Frontal cortex (tissue), 4 donors: Measurements from ENCODE around the gene ENTREP1. TPM values are rescaled to one million over a fixed set of nuclear protein-coding genes. Genes with fewer than 3 reads are reported as not detected.
A peak's percentile ranks its signal among the peaks of the same experiment; 100 is the strongest.

Source experiments
- DNase-seq, 2 donors: peaks; one replicate each; pipeline ENCODE4 v3.0.0; 2012; ENCODE audit warnings: low spot score in 2 of 2
- FAIRE-seq: peaks from 2 replicates; lab custom pipeline; 2012; peaks lifted over from hg19 to GRCh38; lab: Jason Lieb, UNC
- total RNA-seq: library from RNA; depleted of rRNA; stranded (reverse); fragments of >200 nt; gene quantifications from one replicate; pipeline ENCODE4 v1.2.3, GENCODE V29; 2014
- donor health status: control.
- donor health status: control.
- donor health status: control.

Gene ENTREP1
- total RNA-seq, 1 donor from 2014 or later: 0.82 TPM

DNA sequence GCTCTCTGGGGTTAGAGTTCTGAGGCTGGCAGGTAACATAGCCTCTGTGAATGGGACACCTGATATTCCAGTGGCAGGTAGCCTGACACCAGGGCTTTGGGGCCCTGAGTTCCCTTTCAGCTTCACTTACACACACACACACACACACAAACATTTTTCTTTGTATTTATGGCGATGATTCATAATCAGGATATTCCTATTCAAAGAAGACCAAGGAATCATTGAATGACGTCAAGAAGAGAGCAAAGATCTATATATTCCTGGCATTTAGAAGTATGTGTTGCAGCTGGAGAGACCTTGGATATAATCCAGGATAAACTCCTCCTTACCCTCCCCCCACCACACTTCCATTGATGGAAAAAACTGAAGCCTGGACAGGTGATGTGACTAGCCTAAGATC lies 7.9 kb upstream of the ENTREP1 start:
- FAIRE-seq (no peak), DNase-seq (no peak)

DNA sequence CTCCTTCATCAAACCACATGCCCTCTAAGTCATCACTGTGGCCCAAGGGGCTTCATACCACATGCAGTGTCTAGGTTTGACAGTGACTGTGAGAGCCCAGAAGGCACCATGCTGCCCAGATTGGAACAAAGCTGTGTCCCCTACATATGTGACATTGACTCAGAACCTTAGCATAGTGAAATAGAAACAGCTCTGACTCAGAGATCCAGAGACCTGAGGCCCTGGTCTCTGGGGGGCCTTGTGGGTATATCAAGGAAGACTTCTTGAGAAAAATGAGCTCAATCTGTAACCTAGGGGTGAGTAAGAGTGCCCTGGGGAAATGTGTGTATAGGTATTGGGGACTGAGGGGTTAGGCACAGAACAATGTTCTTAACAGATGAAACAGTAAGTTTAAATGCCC lies 7.1 kb upstream of the ENTREP1 start:
- FAIRE-seq: no peak
- no peak for DNase-seq

DNA sequence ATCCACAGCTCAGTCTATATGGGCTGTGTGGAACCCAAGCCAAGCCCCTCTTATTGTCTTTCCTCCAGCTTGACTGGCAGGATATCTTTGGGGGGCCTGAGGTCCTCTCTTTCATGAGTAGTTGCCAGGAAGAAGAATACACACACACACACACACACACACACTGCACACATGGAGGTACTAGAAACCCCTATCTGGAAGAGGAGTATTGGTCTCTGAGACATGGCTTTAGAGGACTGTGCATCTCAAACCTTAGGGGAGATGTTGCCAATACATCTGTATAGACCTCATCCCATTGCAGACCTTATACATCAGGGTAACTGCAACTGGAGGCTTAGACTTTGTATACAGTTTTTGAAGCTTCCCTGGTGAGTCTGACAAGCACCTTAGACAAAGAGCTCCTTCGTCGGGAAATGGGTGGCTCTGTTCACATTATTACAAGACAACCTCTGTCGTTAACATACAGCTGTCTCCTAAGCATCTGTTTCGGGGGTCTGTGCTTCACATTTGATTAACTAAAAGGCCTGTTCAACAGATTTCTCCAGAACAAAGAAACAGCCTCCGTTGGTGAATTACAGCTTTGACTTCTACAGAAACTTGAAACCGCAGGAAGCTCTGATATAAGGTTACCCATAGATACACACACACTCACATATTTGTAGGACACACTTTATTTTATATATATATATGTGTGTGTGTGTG lies 5.5 kb upstream of the ENTREP1 start:
- no peak for DNase-seq
- FAIRE-seq: no peak

DNA sequence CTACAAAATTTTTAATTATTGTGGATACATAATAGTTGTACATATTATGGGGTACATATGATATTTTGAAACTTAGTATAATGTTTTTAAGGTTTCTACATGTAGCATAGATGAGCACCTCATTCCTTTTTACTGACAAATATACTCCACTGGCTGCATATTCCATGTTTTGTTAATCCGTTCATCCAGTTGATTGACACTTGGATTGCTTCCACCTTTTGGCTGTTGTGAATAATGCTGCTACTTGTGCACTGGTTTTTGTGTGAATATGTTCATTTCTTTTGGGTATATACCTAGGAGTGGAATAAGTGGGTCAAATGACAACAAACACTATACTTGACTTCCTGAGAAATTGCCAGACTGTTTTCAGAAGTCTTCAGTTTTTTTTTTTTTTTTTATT lies 2.8 kb upstream of the ENTREP1 start:
- FAIRE-seq (no peak), DNase-seq (no peak)

DNA sequence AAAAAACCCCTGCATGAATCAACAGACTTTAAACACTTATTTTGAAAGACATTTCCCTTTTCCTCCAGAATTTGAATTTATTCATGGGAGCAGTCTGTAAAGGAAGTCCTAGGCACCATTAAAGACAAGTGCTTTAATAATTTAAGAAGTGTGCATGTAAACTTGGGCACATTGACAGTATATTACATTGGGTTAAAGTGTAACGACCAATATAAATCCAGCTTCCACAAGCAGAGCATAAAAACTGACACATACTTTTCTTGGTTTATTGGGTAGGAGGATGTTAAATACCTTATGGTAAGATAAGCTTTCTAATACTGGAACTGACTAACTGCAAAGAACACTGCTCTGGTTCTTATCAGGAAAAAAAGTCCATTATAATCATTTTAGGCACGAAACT lies 1.2 kb upstream of the ENTREP1 start:
- DNase-seq (no peak), FAIRE-seq (no peak)

DNA sequence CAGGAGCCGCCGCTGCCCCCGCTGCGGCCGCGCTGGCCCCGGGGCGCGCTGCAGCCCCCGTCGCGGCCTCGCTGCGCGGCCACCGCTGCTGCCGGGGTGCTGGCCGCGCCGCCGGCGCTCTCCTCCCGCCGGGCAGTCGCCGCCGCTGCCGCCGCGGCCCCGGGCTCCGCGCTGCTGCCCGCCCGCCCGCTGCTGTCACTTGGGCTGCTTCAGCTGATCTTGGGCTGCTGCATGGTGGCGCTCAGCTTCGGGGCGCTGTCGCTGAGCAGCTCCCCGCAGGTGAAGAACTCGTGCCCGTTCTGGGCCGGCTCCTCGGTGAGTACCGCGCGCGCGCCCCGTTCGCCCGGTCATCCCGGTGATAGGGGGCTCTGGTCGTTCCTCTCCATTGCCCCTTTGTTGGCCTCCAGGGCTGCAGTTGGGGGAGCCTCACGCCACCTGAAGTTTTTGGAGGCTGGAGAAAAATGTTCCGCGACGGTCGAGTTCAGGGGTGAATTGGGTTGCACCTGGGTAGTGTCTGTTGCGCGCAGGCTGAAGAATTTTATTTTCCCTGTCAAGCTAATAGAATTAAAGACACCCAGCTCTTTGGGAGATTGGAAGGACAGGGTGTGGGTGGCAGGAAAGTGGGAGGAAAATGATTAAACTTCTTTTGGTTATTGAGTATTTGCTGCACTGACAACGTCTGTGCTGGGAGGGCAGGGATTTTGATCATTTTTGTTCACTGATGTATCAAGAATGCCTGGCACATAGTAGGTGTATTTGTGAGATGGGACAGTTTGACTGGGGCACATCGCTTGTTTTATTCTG lies 596 bp downstream of the ENTREP1 start:
- DNase-seq (peak in 1 of 2 donors; percentile 39), FAIRE-seq (no peak)

DNA sequence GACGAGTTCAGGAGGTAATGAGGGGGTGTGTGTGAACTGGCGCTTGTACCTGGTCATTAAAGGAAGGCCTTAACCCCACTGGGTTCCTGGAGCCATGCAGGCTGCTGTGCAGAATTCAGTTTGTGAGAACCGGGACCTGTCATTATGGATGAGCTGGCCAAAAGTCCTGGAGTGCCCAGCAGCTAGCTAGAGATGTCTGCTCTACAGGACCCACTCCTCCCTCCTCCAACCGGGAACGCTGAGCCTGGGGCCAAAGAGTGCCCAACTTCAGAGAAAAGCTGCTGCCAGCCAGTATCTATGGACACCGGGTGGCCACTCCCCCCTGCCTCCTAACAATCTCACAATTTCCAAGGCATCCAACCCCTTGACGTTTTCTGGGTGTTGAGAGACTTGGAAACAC lies 1.2 kb downstream of the ENTREP1 start:
- DNase-seq (no peak), FAIRE-seq (no peak)

DNA sequence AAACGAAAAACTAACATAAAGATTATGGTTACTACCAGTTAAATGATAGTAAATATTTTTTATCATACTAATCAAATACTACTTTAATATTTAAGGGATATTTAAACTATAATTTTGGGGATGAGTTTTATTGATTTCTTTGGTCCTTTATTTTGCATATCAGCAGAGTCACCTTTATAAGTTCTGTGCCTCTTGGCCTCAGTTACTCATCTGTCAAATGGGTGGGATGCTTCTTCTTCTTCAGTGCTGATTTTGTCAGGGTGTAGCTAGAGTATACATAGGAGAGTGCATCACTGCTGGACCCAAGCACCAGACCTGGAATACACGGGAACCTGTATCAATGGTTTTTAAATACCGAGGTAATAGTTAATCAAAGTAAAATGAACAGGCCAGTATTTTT lies 5.6 kb downstream of the ENTREP1 start:
- no peak for DNase-seq
- no peak for FAIRE-seq

DNA sequence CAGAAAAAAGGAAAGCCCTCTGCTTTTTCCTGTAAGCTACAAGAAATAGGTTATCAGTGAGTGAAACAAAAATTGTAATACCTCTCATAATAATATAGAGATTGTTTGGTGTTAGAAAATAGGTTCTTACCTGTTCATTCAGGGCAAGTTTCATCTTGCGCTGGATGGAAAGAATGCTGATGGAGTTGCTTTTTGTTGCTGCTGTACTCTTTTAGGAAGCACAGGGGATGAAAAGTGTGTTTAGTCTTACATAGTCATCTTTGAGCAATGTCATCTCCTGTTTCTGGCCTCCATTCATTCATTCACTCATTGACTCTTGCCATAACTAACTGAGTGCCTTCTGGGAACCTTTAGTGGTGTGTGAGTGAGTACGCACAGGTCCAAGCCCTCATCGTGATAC lies 6.4 kb downstream of the ENTREP1 start:
- no peak for DNase-seq
- no peak for FAIRE-seq

DNA sequence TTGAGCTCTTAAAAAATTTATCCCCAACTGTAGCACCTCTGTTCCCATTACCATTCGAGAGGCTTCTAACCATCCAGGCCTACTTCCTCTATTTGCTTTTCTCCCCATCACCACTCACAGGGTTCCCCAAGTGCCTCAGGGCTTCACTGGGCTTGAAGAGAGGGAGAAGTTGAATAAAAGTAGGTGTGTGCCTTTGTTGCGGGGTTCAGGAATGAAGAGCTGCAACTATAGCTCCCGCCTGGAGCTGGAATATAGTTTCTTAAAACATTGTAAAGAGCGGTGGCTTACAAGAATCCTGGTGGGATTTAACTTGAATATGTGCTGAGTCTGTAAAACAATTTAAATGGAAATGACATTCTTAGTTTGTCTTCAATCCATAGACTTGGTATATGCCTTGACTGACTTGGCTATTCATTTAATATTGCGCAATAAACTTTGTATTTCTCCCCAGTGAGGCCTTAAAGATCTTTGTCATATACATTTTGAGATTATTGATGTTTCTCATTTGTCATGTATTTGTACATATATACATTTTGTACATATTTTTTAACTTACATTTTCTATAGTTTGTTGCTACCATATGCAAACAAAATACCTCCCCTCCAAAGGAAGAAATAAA lies 7.2 kb downstream of the ENTREP1 start:
- DNase-seq: no peak
- no peak for FAIRE-seq

DNA sequence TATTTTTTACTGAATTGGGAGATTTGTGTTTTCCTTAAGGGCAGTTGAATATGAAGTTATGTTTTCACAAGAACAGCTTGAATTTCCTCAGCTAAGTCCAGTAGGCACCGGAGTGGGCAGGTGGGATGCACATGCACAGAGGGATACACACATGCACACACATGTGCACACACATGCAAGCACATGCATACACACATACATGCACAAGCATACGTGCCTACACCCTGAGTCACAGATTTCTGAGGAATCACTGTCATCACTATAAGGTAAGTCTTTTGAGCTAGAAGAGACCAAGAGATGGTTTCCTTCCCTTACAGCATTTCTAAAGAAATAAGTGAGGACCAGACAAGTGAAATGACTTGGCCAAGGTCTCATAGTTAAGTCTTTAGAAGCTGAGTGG lies 8.7 kb downstream of the ENTREP1 start:
- DNase-seq (no peak), FAIRE-seq (no peak)

DNA sequence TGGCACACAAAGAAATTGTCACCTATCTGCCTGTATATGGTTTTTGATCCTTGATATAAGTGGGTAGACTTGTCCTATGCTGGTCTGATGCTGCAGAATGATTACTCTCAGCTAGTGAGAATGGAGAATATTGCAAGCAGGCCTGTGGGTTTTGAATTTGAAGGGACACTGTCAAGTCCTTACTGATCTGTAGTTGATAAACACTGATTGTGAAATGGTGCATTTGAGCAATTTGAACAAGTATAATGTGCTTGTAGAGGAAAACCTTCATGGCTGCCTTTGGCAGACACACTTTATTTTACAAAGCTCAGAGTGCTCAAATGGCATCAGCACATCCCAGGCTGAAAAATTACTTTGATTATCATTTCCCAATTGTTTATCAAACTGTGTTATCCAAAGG lies 9.3 kb downstream of the ENTREP1 start:
- DNase-seq (no peak), FAIRE-seq (no peak)

DNA sequence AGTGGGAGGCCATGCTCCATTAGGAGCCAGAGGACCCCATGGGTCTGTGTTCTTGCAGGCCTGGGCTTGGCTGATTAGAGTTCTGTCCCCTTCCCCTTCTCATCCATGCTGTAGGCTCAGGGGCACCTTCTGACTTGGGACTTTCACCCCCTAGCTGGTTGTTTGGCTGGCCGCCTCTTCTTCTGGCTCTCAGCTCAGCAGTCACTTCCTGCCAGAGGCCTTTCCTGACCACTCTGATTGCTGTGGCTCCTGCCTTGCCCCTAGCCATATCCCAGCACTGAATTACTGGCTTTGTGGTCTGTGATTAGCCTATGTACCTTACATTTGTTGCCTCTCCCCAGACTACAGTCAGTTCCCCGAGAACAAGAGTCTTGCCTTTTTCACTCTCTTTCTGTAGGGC lies 14.6 kb downstream of the ENTREP1 start:
- DNase-seq: no peak
- no peak for FAIRE-seq

DNA sequence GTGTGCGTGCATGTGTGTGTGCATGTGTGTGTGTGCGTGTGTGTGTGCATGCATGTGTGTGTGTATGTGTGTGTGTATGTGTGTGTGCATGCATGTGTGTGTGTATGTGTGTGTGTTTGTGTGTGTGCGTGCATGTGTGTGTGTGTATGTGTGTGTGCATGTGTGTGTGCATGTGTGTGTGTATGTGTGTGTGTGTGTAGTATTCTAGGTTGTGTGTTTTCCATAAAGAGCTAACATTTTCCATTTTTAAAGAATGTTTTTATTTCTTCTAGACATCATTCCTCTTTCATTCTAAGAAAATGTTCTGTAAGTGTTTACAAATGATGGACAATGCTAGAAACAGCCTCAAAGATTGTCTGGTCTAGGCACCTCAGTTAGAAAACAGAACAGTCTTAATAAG lies 15.6 kb downstream of the ENTREP1 start:
- FAIRE-seq (no peak), DNase-seq (no peak)

DNA sequence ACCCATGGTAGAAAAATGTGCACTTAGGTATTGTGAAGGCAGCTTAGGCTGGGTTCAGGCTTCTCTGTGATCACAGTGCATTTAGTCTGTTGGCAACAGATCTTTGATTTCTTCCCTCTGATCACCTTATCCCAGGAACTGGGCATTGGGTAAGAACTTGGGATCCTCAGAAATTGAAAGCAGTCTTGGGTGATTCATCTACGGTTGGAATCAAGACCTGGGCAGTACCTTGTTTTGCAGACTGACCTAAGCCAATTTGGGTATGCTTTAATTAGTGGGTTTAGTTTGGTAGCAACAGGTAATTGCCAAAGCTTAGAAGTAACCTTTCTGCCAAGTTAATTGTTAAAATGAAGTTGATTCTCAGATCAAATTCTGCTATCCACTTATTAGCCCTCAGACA lies 17.8 kb downstream of the ENTREP1 start:
- DNase-seq: no peak
- no peak for FAIRE-seq

DNA sequence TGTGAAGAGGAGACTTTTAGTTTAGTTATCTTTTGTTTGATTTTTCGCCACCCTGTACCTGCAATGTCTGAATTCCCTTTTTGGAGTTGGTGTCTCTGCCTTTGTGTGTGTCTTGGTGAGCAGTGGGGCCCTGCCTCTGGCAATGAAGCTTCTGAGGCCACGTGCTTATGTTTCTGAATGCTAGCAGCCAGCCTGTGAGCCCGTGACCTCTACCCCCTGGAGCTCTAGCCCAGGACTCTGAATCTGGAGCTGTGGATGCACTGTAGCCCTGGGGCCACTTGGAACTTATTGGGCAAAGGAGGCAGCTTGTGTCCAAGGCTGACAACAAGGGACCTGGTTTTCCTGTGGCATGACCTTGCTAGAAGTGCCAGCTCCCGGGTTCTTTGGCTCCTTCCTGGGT lies 19.4 kb downstream of the ENTREP1 start:
- DNase-seq (no peak), FAIRE-seq (no peak)

DNA sequence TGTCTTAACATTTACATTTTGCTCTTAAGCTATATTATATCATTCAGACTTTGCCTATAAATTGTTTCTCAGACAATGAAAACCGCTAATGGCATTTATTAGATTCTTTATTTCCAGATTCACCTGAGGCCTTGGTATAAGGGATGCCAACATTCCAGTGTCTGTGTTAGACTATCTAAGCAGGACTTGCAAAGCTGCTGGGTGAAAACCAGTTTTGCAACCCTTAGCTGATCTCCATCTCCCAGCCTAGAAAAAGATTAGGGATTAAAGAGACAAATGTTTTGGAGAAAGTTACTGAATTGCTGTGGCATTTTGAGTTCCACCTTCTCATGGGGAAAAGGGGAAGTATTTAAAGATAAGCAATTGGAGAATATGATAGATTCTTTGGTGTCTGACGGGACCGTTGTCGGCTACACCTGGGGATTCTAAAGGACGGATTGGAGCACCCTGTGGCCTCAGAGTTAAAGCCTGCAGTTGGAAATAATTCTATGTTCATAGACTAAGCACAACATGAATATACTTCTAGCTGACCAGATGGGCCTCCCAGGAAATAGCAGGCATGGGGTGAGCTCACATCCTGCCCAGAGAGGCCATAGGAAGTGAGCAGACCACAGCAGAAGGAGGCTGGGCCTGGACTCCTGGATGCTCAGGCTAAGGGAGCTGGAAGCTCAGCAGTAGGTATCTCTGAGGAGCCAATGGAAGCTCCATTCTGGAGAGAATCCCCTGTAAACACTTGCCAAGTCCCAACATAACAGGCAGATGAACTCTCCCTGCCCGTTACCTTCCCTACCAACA lies 21.8 kb downstream of the ENTREP1 start:
- DNase-seq: no peak
- FAIRE-seq: no peak

DNA sequence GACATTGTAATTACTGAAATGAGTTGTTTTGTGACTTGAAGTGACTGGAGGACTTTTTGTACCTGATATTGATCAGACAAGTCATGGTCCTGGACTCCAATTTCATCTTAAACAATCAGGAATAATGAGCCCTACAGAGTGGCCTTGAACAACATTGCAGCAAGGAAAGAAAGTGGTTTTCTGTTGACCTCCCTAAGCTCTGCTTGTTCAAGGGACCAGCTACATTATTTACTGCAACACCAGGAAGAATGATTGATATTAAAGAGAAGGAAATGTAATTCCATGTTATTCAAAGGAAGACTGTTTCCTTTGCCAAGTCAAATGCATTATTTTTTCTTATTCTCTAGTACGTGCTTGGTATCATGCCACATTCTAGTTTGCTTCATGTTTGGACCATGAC lies 22.6 kb downstream of the ENTREP1 start:
- FAIRE-seq: no peak
- no peak for DNase-seq

DNA sequence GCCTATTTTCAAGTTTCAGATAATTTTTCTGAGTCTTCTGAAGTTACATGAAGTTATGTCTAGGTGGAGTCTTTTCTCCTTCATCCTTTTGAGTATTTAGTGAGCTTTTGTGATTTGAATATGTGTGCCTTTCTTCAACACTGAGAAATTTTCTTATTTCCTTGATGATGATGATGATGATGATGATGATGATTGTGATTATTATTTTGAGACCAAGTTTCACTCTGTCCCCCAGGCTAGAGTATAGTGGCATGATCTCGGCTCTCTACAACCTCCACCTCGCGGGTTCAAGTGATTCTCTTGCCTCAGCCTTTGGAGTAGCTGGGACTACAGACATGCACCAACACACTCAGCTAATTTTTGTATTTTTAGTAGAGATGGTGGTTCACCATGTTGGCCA lies 26.2 kb downstream of the ENTREP1 start:
- FAIRE-seq: no peak
- no peak for DNase-seq

DNA sequence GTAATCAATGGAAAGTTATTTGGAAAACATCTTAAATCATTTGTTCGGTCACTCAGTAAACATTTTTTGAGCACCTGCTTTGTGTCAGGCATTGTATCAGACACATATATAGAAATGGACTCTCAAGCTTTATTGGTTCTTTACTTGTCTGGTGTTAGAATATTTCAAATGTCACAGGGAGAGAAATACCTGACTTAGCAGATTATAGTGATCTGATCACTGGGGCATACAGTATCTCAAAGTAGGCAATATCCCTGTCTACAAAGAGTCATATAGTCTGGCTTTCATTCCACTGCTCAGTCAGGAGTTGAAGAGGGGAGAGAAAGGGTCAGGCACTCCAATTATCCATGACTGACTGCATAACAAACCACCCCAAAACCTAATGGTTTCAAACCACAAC lies 30.2 kb downstream of the ENTREP1 start:
- FAIRE-seq (no peak), DNase-seq (no peak)
